Neural cell (in vitro differentiated cells): ENCODE measurements around the gene PTPRR.

Source experiments
- CTCF ChIP-seq: fragments of 450-650 bp; IDR thresholded peaks from 2 replicates; pipeline ENCODE4 v1.5.1; 2014; ENCODE audit warnings: antibody characterized with exemption, mild to moderate bottlenecking, moderate library complexity; ENCODE audit not compliant: poor library complexity, severe bottlenecking
- EZH2 ChIP-seq: fragments of 200-600, 300-800 bp; shearing (Covaris generic), sonication (generic); IDR thresholded peaks from 2 replicates; pipeline ENCODE4 v1.6.1; 2014; ENCODE audit warnings: antibody characterized with exemption, low read length, borderline replicate concordance, mild to moderate bottlenecking; ENCODE audit not compliant: insufficient read depth, poor library complexity, severe bottlenecking
- RAD21 ChIP-seq: fragments of 450-650 bp; conservative IDR thresholded peaks from 2 replicates; pipeline ENCODE4 v1.6.1; 2014; ENCODE audit warnings: antibody characterized with exemption, mild to moderate bottlenecking, moderate library complexity
- TAF1 ChIP-seq: IDR thresholded peaks from 2 replicates; pipeline ENCODE4 v1.6.1; 2012; ENCODE audit warnings: low read depth

DNA sequence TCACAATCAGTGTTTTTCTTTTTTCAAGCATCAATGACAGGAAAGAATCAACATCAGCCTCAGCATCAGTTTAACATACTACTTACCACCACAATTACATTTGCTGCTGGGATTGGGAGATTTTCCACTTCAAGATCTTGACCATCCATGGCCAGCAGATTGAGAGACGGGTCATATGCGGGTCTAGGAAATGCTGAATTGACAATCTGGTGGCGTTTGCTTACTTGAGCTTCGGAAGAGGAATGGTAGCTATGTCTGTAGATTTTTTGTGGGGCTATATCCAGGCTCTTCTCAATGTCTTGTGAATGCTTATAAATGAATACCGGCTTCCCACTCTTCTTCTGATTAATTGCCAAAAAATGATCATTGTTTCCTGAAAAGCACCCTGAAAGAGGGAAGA lies 27.9 kb downstream of the PTPRR start:
- TF ChIP-seq TAF1 = no peak
- no peak for TF ChIP-seq CTCF
- no peak for TF ChIP-seq RAD21
- no peak for TF ChIP-seq EZH2
